ENCODE results near the gene DCP1B. TPM values are rescaled to one million over a fixed set of nuclear protein-coding genes. Genes with fewer than 3 reads are reported as not detected.
A peak's percentile ranks its signal among the peaks of the same experiment; 100 is the strongest.

Gene DCP1B
- total RNA-seq, 1 donor from 2014 or later = 17.4 TPM

GRCh38 chr12:2018391-2018790, 14.1 kb upstream of the DCP1B start:
- TF ChIP-seq POLR2A (IDR thresholded peaks at IDR 0.05) (no peak), POLR2AphosphoS5 (IDR thresholded peaks at IDR 0.05; ENCODE audit: insufficient read depth in 1 of 2, low read depth in 1 of 2) (no peak), CTCF (IDR thresholded peaks at IDR 0.05) (no peak)
- Histone ChIP-seq H3K36me3 (no peaks in the 10 kb centered on the region), H3K4me3 (no peak overlapping the region), H3K27ac (no peak overlapping the region), H3K27me3 (no peaks in the 10 kb centered on the region), H3K4me1 (peaks cover 18% of the 10 kb centered on the region), H3K9me3 (no peaks in the 10 kb centered on the region)
- no peak for DNase-seq (ENCODE audit: extremely low spot score in 2 of 2)
- intact Hi-C loops (cut with DNase I) = no loop called here

GRCh38 chr12:2017546-2018337, 13.5 kb upstream of the DCP1B start:
- H3K4me1 ChIP-seq = peaks cover 18% of the 10 kb centered on the region
- no peak for TF ChIP-seq CTCF (IDR thresholded peaks at IDR 0.05)
- no peak for TF ChIP-seq POLR2AphosphoS5 (IDR thresholded peaks at IDR 0.05; ENCODE audit: insufficient read depth in 1 of 2, low read depth in 1 of 2)
- TF ChIP-seq POLR2A (IDR thresholded peaks at IDR 0.05) = no peak
- H3K9me3 ChIP-seq = no peaks in the 10 kb centered on the region
- H3K27ac ChIP-seq = no peak overlapping the region
- intact Hi-C loops (cut with DNase I) = no loop called here
- no peak for DNase-seq (ENCODE audit: extremely low spot score in 2 of 2)
- no peaks in the 10 kb centered on the region for H3K27me3 ChIP-seq
- no peaks in the 10 kb centered on the region for H3K36me3 ChIP-seq
- no peak overlapping the region for H3K4me3 ChIP-seq

- Histone ChIP-seq H3K4me3 (no peak overlapping the region), H3K27me3 (no peaks in the 10 kb centered on the region), H3K4me1 (peaks cover 18% of the 10 kb centered on the region), H3K9me3 (no peaks in the 10 kb centered on the region), H3K27ac (no peak overlapping the region), H3K36me3 (no peaks in the 10 kb centered on the region)
- intact Hi-C loops (cut with DNase I) = no loop called here
- TF ChIP-seq POLR2AphosphoS5 (IDR thresholded peaks at IDR 0.05; ENCODE audit: insufficient read depth in 1 of 2, low read depth in 1 of 2) (no peak), CTCF (IDR thresholded peaks at IDR 0.05) (no peak), POLR2A (IDR thresholded peaks at IDR 0.05) (no peak)
- DNase-seq (ENCODE audit: extremely low spot score in 2 of 2) = no peak
Measured at GRCh38 chr12:2016862-2017545, 12.7 kb upstream of the DCP1B start.

GRCh38 chr12:2014231-2014630, 10.0 kb upstream of the DCP1B start:
- Histone ChIP-seq H3K36me3 (no peaks in the 10 kb centered on the region), H3K4me1 (peaks cover 18% of the 10 kb centered on the region), H3K4me3 (no peak overlapping the region), H3K27me3 (no peaks in the 10 kb centered on the region), H3K27ac (peak overlapping the region; percentile 18), H3K9me3 (no peaks in the 10 kb centered on the region)
- no peak for DNase-seq (ENCODE audit: extremely low spot score in 2 of 2)
- intact Hi-C loops (cut with DNase I) = no loop called here
- TF ChIP-seq POLR2A (IDR thresholded peaks at IDR 0.05) = no peak
- TF ChIP-seq CTCF (IDR thresholded peaks at IDR 0.05) = no peak
- no peak for TF ChIP-seq POLR2AphosphoS5 (IDR thresholded peaks at IDR 0.05; ENCODE audit: insufficient read depth in 1 of 2, low read depth in 1 of 2)
